PC-3 (cell line): Measurements from ENCODE around the gene MAP2K1.

Source experiments
- CTCF ChIP-seq: fragments of 300-600 bp; sonication (generic); conservative IDR thresholded peaks from 2 replicates; pipeline ENCODE4 v1.5.1; 2017; ENCODE audit warnings: antibody characterized with exemption, low read depth, mild to moderate bottlenecking, low read length
- EZH2 ChIP-seq: fragments of 300-600 bp; sonication (generic); IDR thresholded peaks from one replicate; pipeline ENCODE4 v1.6.1; 2017; ENCODE audit warnings: antibody characterized with exemption, mild to moderate bottlenecking, low read length; ENCODE audit not compliant: unreplicated experiment
- EZH2phosphoT487 ChIP-seq: fragments of 300-600 bp; sonication (generic); IDR thresholded peaks from 2 replicates; pipeline ENCODE4 v1.6.1; 2018; ENCODE audit warnings: mild to moderate bottlenecking, antibody characterized with exemption, low read length, borderline replicate concordance

- no peak for TF ChIP-seq CTCF
- no peak for TF ChIP-seq EZH2phosphoT487
- no peak for TF ChIP-seq EZH2
Measured at GRCh38 chr15:66477011-66477410, 90.3 kb downstream of the MAP2K1 start.
